ENCODE measurements around the gene NOD2.

NOD2 gene

GRCh38 chr16:50743581-50744225, 50.3 kb downstream of the NOD2 start:
- FAIRE-seq: no peak

- no peak for FAIRE-seq
These were observed 51.5 kb downstream of the NOD2 start for GRCh38 chr16:50744881-50745280.

GRCh38 chr16:50745940-50746339, 52.5 kb downstream of the NOD2 start:
- no peak for FAIRE-seq

GRCh38 chr16:50747207-50747956, 54.0 kb downstream of the NOD2 start:
- peak; percentile 9 for FAIRE-seq

GRCh38 chr16:50751528-50751927, 58.1 kb downstream of the NOD2 start:
- no peak for FAIRE-seq

GRCh38 chr16:50752471-50753235, 59.2 kb downstream of the NOD2 start:
- no peak for FAIRE-seq

GRCh38 chr16:50756473-50756872, 63.1 kb downstream of the NOD2 start:
- FAIRE-seq: no peak

- no peak for FAIRE-seq
These were observed 67.9 kb downstream of the NOD2 start for GRCh38 chr16:50761267-50761666.

- no peak for FAIRE-seq
These were observed 68.8 kb downstream of the NOD2 start for GRCh38 chr16:50762241-50762640.

GRCh38 chr16:50763211-50763610, 69.8 kb downstream of the NOD2 start:
- FAIRE-seq: no peak

- FAIRE-seq: no peak
These were observed 71.9 kb downstream of the NOD2 start for GRCh38 chr16:50765260-50765659.

- no peak for FAIRE-seq
These were observed 72.5 kb downstream of the NOD2 start for GRCh38 chr16:50765861-50766260.

GRCh38 chr16:50767197-50767596, 73.8 kb downstream of the NOD2 start:
- no peak for FAIRE-seq

GRCh38 chr16:50771366-50771765, 78.0 kb downstream of the NOD2 start:
- no peak for FAIRE-seq

GRCh38 chr16:50774405-50774804, 81.0 kb downstream of the NOD2 start:
- no peak for FAIRE-seq

GRCh38 chr16:50774960-50775359, 81.6 kb downstream of the NOD2 start:
- no peak for FAIRE-seq

- FAIRE-seq: no peak
These were observed 82.6 kb downstream of the NOD2 start for GRCh38 chr16:50776037-50776436.

GRCh38 chr16:50778284-50779163, 85.1 kb downstream of the NOD2 start:
- FAIRE-seq: no peak

GRCh38 chr16:50781043-50781442, 87.6 kb downstream of the NOD2 start:
- no peak for FAIRE-seq

GRCh38 chr16:50781518-50781917, 88.1 kb downstream of the NOD2 start:
- FAIRE-seq: no peak

Data from A204.1 (cell line).